Stomach (tissue), 4 donors: Measurements from ENCODE around the gene BBX.

Experiments used
- POLR2A ChIP-seq, 4 donors: fragments of 450-650 bp; IDR thresholded peaks; one replicate each; pipeline ENCODE4 v1.6.1; 2016; ENCODE audit warnings: antibody characterized with exemption in 4 of 4, control low read depth in 2 of 4, mild to moderate bottlenecking in 1 of 4, moderate library complexity in 1 of 4
- TF ChIP-seq, protein P1 (sequence below), 7 experiments: fragments of 450-650 bp in 4 of 7; fragments of 200-600 bp in 3 of 7; sonication (generic) in 3 of 7; IDR thresholded peaks; one replicate each; pipeline ENCODE4 v1.5.1; 2016 to 2019; ENCODE audit warnings: antibody characterized with exemption in 7 of 7, control low read depth in 2 of 7, mild to moderate bottlenecking in 1 of 7

DNA sequence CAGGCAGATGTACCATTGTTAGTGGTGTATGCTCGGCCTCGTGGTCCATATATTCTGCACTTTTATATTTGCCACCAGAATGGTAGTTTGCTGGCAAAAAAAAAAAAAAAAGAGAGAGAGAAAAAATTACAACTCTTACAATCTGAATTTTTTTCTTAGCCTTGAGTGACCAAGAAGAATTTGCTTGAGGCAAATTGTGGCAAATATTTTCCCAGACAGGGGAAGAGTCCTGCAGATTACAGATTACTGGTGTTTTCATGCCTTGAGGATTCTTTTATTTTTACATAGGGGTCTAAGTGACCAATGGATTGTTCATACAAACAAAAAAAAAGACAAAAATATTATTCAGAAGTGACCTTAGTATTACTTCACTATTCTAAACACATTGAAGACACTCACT is 283.3 kb downstream of the BBX start:
- TF ChIP-seq, protein P1, sequence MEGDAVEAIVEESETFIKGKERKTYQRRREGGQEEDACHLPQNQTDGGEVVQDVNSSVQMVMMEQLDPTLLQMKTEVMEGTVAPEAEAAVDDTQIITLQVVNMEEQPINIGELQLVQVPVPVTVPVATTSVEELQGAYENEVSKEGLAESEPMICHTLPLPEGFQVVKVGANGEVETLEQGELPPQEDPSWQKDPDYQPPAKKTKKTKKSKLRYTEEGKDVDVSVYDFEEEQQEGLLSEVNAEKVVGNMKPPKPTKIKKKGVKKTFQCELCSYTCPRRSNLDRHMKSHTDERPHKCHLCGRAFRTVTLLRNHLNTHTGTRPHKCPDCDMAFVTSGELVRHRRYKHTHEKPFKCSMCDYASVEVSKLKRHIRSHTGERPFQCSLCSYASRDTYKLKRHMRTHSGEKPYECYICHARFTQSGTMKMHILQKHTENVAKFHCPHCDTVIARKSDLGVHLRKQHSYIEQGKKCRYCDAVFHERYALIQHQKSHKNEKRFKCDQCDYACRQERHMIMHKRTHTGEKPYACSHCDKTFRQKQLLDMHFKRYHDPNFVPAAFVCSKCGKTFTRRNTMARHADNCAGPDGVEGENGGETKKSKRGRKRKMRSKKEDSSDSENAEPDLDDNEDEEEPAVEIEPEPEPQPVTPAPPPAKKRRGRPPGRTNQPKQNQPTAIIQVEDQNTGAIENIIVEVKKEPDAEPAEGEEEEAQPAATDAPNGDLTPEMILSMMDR (IDR thresholded peaks at IDR 0.05), result no peak
- no peak for TF ChIP-seq POLR2A (IDR thresholded peaks at IDR 0.05)
